A673 (cell line): ENCODE measurements around the gene CLSTN2.

Experiments used
- CTCF ChIP-seq: fragments of 300-800, 200-600 bp; sonication (generic); conservative IDR thresholded peaks from 2 replicates; pipeline ENCODE4 v1.5.1; 2017; ENCODE audit warnings: low read depth, mild to moderate bottlenecking, antibody characterized with exemption, low read length, moderate library complexity, mixed read lengths
- EZH2 ChIP-seq: fragments of 200-600 bp; sonication (generic); IDR thresholded peaks from 2 replicates; pipeline ENCODE4 v1.6.1; 2017; ENCODE audit warnings: borderline replicate concordance, low read depth, mild to moderate bottlenecking, mixed read lengths, antibody characterized with exemption, low read length; ENCODE audit not compliant: poor library complexity, severe bottlenecking

GRCh38 chr3:140342668-140343067 is 407.7 kb downstream of the CLSTN2 start:
- TF ChIP-seq CTCF: no peak
- no peak for TF ChIP-seq EZH2
